Skeletal muscle satellite cell (primary cell): ENCODE results near the gene TDRD9. TPM values are rescaled to one million over a fixed set of nuclear protein-coding genes. Genes with fewer than 3 reads are reported as not detected.

ENCODE experiments used
- H3K27me3 ChIP-seq: 2 replicates; pipeline ENCODE4 v1.7.0; 2013; ENCODE audit warnings: low read length; ENCODE audit not compliant: control insufficient read depth, insufficient read depth
- H3K36me3 ChIP-seq: 2 replicates; pipeline ENCODE4 v1.7.0; 2013; ENCODE audit warnings: mild to moderate bottlenecking, control low read depth, low read length; ENCODE audit not compliant: insufficient read depth
- H3K4me1 ChIP-seq: 2 replicates; pipeline ENCODE4 v1.7.0; 2013; ENCODE audit warnings: low read length; ENCODE audit not compliant: control insufficient read depth, insufficient read depth
- H3K4me2 ChIP-seq: 2 replicates; pipeline ENCODE4 v1.7.0; 2013; ENCODE audit warnings: mild to moderate bottlenecking, low read length
- H3K4me3 ChIP-seq: 2 replicates; pipeline ENCODE4 v1.7.0; 2013; ENCODE audit warnings: low read length
- H3K9ac ChIP-seq: 2 replicates; pipeline ENCODE4 v1.7.0; 2013; ENCODE audit warnings: mild to moderate bottlenecking, low read depth, low read length, moderate library complexity
- H3K9me3 ChIP-seq: replicated peaks from 2 replicates; pipeline ENCODE4 v1.7.0; 2013; ENCODE audit warnings: mild to moderate bottlenecking, control low read depth, low read length
- total RNA-seq: library from RNA; depleted of rRNA; stranded (reverse); fragments of >200 nt; gene quantifications from 2 replicates; pipeline ENCODE4 v1.2.3, GENCODE V29; 2012; rRNA removed

Gene TDRD9, protein sequence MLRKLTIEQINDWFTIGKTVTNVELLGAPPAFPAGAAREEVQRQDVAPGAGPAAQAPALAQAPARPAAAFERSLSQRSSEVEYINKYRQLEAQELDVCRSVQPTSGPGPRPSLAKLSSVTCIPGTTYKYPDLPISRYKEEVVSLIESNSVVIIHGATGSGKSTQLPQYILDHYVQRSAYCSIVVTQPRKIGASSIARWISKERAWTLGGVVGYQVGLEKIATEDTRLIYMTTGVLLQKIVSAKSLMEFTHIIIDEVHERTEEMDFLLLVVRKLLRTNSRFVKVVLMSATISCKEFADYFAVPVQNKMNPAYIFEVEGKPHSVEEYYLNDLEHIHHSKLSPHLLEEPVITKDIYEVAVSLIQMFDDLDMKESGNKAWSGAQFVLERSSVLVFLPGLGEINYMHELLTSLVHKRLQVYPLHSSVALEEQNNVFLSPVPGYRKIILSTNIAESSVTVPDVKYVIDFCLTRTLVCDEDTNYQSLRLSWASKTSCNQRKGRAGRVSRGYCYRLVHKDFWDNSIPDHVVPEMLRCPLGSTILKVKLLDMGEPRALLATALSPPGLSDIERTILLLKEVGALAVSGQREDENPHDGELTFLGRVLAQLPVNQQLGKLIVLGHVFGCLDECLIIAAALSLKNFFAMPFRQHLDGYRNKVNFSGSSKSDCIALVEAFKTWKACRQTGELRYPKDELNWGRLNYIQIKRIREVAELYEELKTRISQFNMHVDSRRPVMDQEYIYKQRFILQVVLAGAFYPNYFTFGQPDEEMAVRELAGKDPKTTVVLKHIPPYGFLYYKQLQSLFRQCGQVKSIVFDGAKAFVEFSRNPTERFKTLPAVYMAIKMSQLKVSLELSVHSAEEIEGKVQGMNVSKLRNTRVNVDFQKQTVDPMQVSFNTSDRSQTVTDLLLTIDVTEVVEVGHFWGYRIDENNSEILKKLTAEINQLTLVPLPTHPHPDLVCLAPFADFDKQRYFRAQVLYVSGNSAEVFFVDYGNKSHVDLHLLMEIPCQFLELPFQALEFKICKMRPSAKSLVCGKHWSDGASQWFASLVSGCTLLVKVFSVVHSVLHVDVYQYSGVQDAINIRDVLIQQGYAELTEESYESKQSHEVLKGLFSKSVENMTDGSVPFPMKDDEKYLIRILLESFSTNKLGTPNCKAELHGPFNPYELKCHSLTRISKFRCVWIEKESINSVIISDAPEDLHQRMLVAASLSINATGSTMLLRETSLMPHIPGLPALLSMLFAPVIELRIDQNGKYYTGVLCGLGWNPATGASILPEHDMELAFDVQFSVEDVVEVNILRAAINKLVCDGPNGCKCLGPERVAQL (N-terminal part only)
- 0.76 and 1.3 TPM in 2 replicates for total RNA-seq

GRCh38 chr14:103928011-103928890 is at the start of gene TDRD9:
Gene TDRD9, plus strand, starts transcription at chr14:103928456. Its CDS starts 54 bp downstream, at chr14:103928510.
- no peaks in the 10 kb centered on the region for H3K9me3 ChIP-seq
- H3K4me3 ChIP-seq, result no peak within 1 kb of the TSS
- H3K36me3 ChIP-seq, result no peaks in the 10 kb centered on the region
- peaks cover 25% of the 10 kb centered on the region for H3K27me3 ChIP-seq
- H3K9ac ChIP-seq, result no peak within 1 kb of the TSS
- no peak within 1 kb of the TSS for H3K4me2 ChIP-seq
- H3K4me1 ChIP-seq, result no peaks in the 10 kb centered on the region

- H3K36me3 ChIP-seq, result no peaks in the 10 kb centered on the region
- no peaks in the 10 kb centered on the region for H3K9me3 ChIP-seq
- H3K27me3 ChIP-seq, result peaks cover 3% of the 10 kb centered on the region
- H3K4me2 ChIP-seq, result peak overlapping the region; percentile 82
- peaks cover 28% of the 10 kb centered on the region for H3K4me1 ChIP-seq
- H3K9ac ChIP-seq, result no peak overlapping the region
- H3K4me3 ChIP-seq, result no peak overlapping the region
These were observed 49.1 kb upstream of the TDRD9 start for GRCh38 chr14:103879118-103879569.

GRCh38 chr14:103879570-103880347 is 48.5 kb upstream of the TDRD9 start:
- Histone ChIP-seq H3K9ac (no peak overlapping the region), H3K4me1 (peaks cover 28% of the 10 kb centered on the region), H3K36me3 (no peaks in the 10 kb centered on the region), H3K27me3 (peaks cover 3% of the 10 kb centered on the region), H3K4me2 (peak overlapping the region; percentile 82), H3K9me3 (no peaks in the 10 kb centered on the region), H3K4me3 (peak overlapping the region; percentile 54)

DNA sequence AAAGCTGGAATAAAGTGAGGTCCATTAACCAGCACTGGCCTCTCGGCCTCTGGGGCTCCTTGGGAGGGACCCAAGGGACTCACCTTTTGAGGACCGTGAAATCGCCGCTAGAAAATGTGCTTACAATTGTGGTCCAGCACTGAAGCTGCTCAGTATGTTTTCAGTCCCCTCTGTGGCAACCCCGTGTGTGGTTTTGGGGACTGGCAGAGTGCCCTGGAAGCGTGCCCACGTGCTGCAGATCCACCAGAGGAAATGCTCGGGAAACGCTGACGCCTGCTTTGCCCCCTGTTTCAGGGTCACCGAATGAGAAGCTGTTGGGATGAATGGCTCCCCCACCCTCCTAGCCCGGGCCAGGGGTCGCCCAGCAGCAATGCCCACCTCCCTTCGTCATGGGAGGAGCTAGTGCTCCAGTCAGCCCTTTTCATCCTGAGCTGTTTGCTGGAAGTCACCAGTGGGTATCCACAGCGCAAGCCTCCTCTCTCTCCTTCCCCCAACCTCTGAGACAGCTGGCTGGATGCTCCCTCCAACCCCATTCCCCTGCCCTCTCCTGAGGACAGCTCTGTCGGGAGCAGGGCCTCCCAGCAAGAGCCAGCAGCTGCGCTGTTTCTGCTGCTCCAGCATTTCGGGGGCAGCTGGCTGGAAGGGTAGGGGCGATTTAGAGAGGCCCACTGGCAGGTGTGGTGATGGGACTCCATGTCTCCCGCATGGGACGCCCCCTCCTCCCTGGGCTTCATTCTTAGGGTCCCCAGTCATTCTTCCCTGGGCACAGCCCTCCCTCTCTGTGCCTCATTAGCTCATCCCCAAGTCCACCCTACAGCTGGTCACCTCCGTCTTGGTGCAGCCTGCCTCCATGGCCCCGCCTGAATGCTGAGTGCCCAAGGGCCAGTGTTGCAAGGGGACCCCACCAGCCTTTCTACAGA is 47.6 kb upstream of the TDRD9 start:
- H3K36me3 ChIP-seq, result no peaks in the 10 kb centered on the region
- peaks cover 7% of the 10 kb centered on the region for H3K27me3 ChIP-seq
- peak overlapping the region; percentile 82 for H3K4me2 ChIP-seq
- H3K9me3 ChIP-seq, result no peaks in the 10 kb centered on the region
- peak overlapping the region; percentile 54 for H3K4me3 ChIP-seq
- no peak overlapping the region for H3K9ac ChIP-seq
- peaks cover 28% of the 10 kb centered on the region for H3K4me1 ChIP-seq

DNA sequence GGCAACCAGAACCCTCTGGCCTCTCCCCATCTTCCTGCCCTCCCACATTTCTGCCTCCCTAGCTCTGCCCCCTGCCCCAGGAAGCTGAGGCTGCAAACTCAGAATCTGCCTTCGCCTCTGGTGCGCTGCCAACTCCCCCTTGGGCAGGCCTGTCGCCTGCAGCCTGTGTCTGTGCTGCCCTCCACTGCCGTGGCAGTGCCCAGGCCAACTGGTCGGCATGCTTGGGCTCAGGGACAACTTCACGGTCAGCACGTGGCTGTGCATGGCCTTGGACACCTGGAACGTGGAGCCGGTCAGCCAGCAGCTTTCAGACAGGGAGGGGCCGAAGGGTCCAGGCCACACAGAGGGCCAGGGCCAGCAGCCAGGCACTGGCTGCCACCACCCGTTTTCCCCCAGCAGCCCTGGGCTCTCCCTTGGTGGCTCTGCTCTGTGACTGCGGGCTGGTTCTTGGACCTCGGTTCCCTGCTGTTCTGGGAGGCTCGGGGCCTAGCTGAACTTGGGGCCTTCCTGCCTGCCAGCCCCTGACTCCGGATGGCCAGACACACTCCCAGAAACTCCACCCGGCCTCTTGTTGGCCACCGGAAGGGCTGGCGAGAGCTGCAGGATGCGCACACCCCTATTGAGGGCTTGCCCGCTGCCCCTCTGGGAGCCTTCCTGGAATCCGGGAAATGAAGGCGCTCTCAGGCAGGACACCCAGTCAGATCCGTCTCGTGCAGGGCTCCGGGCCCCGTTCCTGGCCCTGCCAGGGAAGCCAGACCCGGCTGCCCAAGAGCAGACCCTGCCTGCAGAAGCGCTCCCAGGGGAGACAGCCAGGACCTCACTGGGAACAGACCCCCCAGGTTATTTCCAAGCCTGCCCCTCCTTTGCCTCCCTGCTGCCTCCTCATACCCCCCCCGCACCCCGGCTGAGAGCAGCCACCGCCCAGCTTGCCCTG is 46.7 kb upstream of the TDRD9 start:
- Histone ChIP-seq H3K36me3 (no peaks in the 10 kb centered on the region), H3K9ac (no peak overlapping the region), H3K4me2 (no peak overlapping the region), H3K4me1 (peaks cover 28% of the 10 kb centered on the region), H3K4me3 (no peak overlapping the region), H3K27me3 (peaks cover 7% of the 10 kb centered on the region), H3K9me3 (no peaks in the 10 kb centered on the region)

GRCh38 chr14:103882503-103883262 is 45.6 kb upstream of the TDRD9 start:
- no peaks in the 10 kb centered on the region for H3K9me3 ChIP-seq
- H3K27me3 ChIP-seq, result peaks cover 7% of the 10 kb centered on the region
- H3K36me3 ChIP-seq, result no peaks in the 10 kb centered on the region
- peaks cover 28% of the 10 kb centered on the region for H3K4me1 ChIP-seq
- no peak overlapping the region for H3K4me3 ChIP-seq
- H3K4me2 ChIP-seq, result no peak overlapping the region
- H3K9ac ChIP-seq, result no peak overlapping the region

GRCh38 chr14:103883263-103883523 is 45.1 kb upstream of the TDRD9 start:
- H3K4me1 ChIP-seq, result peaks cover 28% of the 10 kb centered on the region
- H3K4me2 ChIP-seq, result no peak overlapping the region
- H3K27me3 ChIP-seq, result peaks cover 7% of the 10 kb centered on the region

DNA sequence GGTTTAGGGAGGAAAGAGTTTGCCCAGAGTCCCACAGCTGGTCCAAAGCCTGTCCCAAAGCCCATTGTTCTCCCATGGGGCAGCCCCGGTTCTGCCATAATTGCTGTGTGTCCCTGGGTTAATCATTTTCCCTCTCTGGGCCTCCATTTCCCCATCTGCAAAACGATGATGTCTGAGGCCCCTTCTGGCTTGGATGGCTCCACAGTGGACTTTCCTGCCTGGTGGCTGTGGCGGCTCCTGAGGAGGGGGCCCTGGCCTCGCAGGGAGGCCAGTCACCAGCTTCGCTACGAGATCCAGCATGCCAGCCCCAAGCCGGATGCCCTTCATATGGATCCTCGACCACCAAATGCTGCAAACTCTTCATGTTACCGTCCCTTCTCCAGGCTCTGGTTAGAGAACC is 43.4 kb upstream of the TDRD9 start:
- Histone ChIP-seq H3K4me3 (no peak overlapping the region), H3K9ac (no peak overlapping the region), H3K9me3 (no peaks in the 10 kb centered on the region), H3K36me3 (no peaks in the 10 kb centered on the region), H3K27me3 (peaks cover 7% of the 10 kb centered on the region), H3K4me2 (no peak overlapping the region), H3K4me1 (peaks cover 31% of the 10 kb centered on the region)

More at GRCh38 chr14:103883263-103883523, 45.1 kb upstream of the TDRD9 start:
- Histone ChIP-seq H3K4me3 (no peak overlapping the region), H3K9me3 (no peaks in the 10 kb centered on the region), H3K36me3 (no peaks in the 10 kb centered on the region), H3K9ac (no peak overlapping the region)
